Chondrocyte (in vitro differentiated cells): ENCODE measurements around the gene CAMK2D. TPM values are rescaled to one million over a fixed set of nuclear protein-coding genes. Genes with fewer than 3 reads are reported as not detected.

Experiments
- DNase-seq: peaks from one replicate; pipeline ENCODE4 v3.0.0; 2021; ENCODE audit warnings: mixed read lengths, low spot score
- H3K27ac Mint-ChIP-seq: one replicate; pipeline ENCODE4 v1.8.0; 2021; ENCODE audit warnings: mild to moderate bottlenecking, moderate library complexity, mixed read lengths; ENCODE audit not compliant: unreplicated experiment
- H3K27me3 Mint-ChIP-seq: 2 replicates; pipeline ENCODE4 v1.8.0; 2021; ENCODE audit warnings: low read depth, mixed read lengths
- H3K36me3 Mint-ChIP-seq: 2 replicates; pipeline ENCODE4 v1.8.0; 2021; ENCODE audit warnings: low read depth, mixed read lengths
- H3K4me1 Mint-ChIP-seq: 2 replicates; pipeline ENCODE4 v1.8.0; 2021; ENCODE audit warnings: low read depth, mild to moderate bottlenecking, mixed read lengths
- H3K4me3 Mint-ChIP-seq: one replicate; pipeline ENCODE4 v1.8.0; 2021; ENCODE audit warnings: mild to moderate bottlenecking, moderate library complexity, mixed read lengths; ENCODE audit not compliant: unreplicated experiment
- H3K9me3 Mint-ChIP-seq: 2 replicates; pipeline ENCODE4 v1.8.0; 2021; ENCODE audit warnings: low read depth, mixed read lengths
- CTCF ChIP-seq: fragments of 200-600 bp; sonication (generic); IDR thresholded peaks from 2 replicates; pipeline ENCODE4 v1.5.0; 2021; ENCODE audit warnings: antibody characterized with exemption, mild to moderate bottlenecking, moderate library complexity
- total RNA-seq: library from RNA; stranded (reverse); gene quantifications from 3 replicates; pipeline ENCODE4 v1.2.1, GENCODE V29; 2021

The CAMK2D gene
- total RNA-seq, 1 donor from 2014 or later: 73.7 TPM

- H3K27ac Mint-ChIP-seq: no peak overlapping the region
- peaks cover 14% of the 10 kb centered on the region for H3K9me3 Mint-ChIP-seq
- peaks cover 4% of the 10 kb centered on the region for H3K4me1 Mint-ChIP-seq
- peaks cover 8% of the 10 kb centered on the region for H3K36me3 Mint-ChIP-seq
- no peak for DNase-seq
- H3K4me3 Mint-ChIP-seq: no peak overlapping the region
- H3K27me3 Mint-ChIP-seq: no peaks in the 10 kb centered on the region
- no peak for TF ChIP-seq CTCF
These were observed 28.9 kb upstream of the CAMK2D start for GRCh38 chr4:113790478-113790877.

GRCh38 chr4:113788888-113789287 lies 27.4 kb upstream of the CAMK2D start:
- no peak for TF ChIP-seq CTCF
- Mint-ChIP-seq H3K9me3 (peaks cover 14% of the 10 kb centered on the region), H3K4me1 (peaks cover 15% of the 10 kb centered on the region), H3K27ac (no peak overlapping the region), H3K4me3 (no peak overlapping the region), H3K27me3 (no peaks in the 10 kb centered on the region), H3K36me3 (peaks cover 6% of the 10 kb centered on the region)
- no peak for DNase-seq

- peaks cover 5% of the 10 kb centered on the region for H3K36me3 Mint-ChIP-seq
These were observed 24.2 kb upstream of the CAMK2D start for GRCh38 chr4:113785781-113786180.

GRCh38 chr4:113784497-113785250 lies 23.1 kb upstream of the CAMK2D start:
- no peaks in the 10 kb centered on the region for H3K9me3 Mint-ChIP-seq
- TF ChIP-seq CTCF: no peak
- H3K36me3 Mint-ChIP-seq: peaks cover 5% of the 10 kb centered on the region
- no peaks in the 10 kb centered on the region for H3K27me3 Mint-ChIP-seq
- H3K4me3 Mint-ChIP-seq: no peak overlapping the region
- peak overlapping the region; percentile 55 for H3K27ac Mint-ChIP-seq
- DNase-seq: no peak
- H3K4me1 Mint-ChIP-seq: peaks cover 25% of the 10 kb centered on the region

More at GRCh38 chr4:113785781-113786180, 24.2 kb upstream of the CAMK2D start:
- no peak for TF ChIP-seq CTCF
- Mint-ChIP-seq H3K27ac (no peak overlapping the region), H3K4me1 (peaks cover 25% of the 10 kb centered on the region), H3K27me3 (no peaks in the 10 kb centered on the region), H3K9me3 (no peaks in the 10 kb centered on the region), H3K4me3 (no peak overlapping the region)
- DNase-seq: no peak

GRCh38 chr4:113783701-113784100 lies 22.2 kb upstream of the CAMK2D start:
- peaks cover 5% of the 10 kb centered on the region for H3K36me3 Mint-ChIP-seq
- no peaks in the 10 kb centered on the region for H3K9me3 Mint-ChIP-seq
- H3K27ac Mint-ChIP-seq: peak overlapping the region; percentile 22
- no peak for TF ChIP-seq CTCF
- peaks cover 25% of the 10 kb centered on the region for H3K4me1 Mint-ChIP-seq
- H3K4me3 Mint-ChIP-seq: no peak overlapping the region
- no peak for DNase-seq
- no peaks in the 10 kb centered on the region for H3K27me3 Mint-ChIP-seq
